GM10248 (cell line): ENCODE data around the gene STOML2.

Experiments used
- CTCF ChIA-PET: fragments of 300-600 bp; sonication (Branson Sonifier 250); formaldehyde crosslinking; extraction: SDS; loops from one replicate; lab custom pipeline; 2021; ENCODE audit warnings: antibody characterized with exemption; lab: Yijun Ruan, JAX
- POLR2A ChIA-PET: fragments of 350-650 bp; sonication (Branson Sonifier 250); formaldehyde crosslinking; extraction: SDS; loops from one replicate; lab custom pipeline; 2020; ENCODE audit warnings: antibody characterized with exemption; lab: Yijun Ruan, JAX
- DNase-seq: peaks from one replicate; pipeline ENCODE4 v3.0.0; 2012; ENCODE audit errors: extremely low spot score
- TF ChIP-seq, protein P1 (sequence below): IDR thresholded peaks from 2 replicates; pipeline ENCODE4 v1.5.1; 2012; ENCODE audit warnings: mild to moderate bottlenecking, low read depth; ENCODE audit errors: extremely low read depth, missing control alignments, control extremely low read depth

Gene STOML2

DNA sequence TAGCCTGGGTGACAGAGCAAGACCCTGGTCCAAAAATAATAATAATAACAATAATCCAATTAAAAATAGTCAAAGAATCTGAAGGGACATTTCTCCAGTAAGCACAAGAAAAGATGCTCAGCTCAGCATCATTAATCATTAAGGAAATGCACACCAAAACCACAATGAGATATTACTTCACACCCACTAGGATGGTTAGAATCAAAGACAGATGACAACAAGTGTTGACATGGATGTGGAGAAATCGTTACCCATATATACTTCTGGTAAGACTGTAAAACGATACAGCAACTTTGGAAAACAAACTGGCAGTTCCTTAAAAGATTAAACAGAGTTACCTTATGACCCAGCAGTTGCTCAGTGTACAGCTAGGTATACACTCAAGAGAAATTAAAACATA lies 17.9 kb downstream of the STOML2 start:
- ChIA-PET POLR2A (no interaction called here), CTCF (interaction anchor here (0.8 kb wide), 1 partner anchor 186 kb away, joined by 3 read pairs; no protein-coding TSS in a partner anchor)
- DNase-seq = no peak
- TF ChIP-seq, protein P1, sequence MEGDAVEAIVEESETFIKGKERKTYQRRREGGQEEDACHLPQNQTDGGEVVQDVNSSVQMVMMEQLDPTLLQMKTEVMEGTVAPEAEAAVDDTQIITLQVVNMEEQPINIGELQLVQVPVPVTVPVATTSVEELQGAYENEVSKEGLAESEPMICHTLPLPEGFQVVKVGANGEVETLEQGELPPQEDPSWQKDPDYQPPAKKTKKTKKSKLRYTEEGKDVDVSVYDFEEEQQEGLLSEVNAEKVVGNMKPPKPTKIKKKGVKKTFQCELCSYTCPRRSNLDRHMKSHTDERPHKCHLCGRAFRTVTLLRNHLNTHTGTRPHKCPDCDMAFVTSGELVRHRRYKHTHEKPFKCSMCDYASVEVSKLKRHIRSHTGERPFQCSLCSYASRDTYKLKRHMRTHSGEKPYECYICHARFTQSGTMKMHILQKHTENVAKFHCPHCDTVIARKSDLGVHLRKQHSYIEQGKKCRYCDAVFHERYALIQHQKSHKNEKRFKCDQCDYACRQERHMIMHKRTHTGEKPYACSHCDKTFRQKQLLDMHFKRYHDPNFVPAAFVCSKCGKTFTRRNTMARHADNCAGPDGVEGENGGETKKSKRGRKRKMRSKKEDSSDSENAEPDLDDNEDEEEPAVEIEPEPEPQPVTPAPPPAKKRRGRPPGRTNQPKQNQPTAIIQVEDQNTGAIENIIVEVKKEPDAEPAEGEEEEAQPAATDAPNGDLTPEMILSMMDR = no peak

DNA sequence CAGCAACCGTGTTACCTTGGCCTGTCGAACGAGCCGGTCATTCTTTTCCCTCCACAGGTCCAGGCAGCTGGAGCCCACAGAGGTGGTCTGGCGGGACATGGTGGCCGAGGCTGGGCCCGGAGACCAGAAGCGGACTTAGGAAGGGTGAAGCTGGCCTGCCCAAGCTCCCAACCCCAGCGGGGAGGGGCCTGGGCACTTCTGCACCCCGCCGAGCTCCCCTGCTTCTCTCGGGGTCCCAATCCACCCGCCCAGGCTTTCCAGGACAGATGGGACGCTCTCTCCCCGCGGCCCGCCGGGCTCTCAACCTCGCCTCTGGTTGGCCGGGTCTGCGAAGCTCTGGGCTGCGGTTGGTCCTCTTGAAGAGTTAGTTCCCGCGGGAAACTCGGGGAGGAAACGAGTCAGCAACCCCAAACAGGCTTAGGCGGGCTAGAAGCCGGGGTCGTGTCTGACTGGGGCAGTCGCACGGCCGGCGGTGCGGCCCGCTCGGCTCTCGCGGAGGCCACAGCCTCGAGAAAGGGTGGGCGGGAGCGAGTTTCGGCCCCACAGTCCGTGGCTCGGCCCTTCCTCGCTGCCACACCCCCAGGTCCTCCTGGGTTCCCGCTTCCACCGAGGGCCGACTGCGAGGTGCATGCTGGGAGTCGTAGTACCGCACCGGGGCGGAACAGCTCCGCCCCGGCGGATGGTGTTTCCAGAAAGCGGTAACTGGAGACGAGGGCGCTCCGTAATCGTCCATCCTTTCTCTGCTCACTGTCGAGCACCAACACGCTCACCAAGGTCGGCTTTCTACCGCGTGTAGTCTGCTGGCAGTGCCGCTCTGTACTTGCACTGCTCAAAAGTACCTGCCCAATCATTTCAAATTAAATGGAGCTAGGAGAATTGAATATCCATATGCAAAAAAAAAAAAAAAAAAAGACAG lies 23.2 kb downstream of the STOML2 start, which contains the start of gene FANCG:
TSS of gene FANCG (minus strand) at position 517 of the 916 bp plus-strand sequence. CDS start at position 99, 418 bp downstream.
- TF ChIP-seq, protein P1 = no peak
- CTCF ChIA-PET = interaction anchor here (1.0 to 13.4 kb wide), 13 partner anchors 7 to 567 kb away, joined by 3 to 177 read pairs (median 3); partner anchors contain the start of genes ATOSB, PIGO and VCP
- POLR2A ChIA-PET = interaction anchor here (1.0 to 1.5 kb wide), 7 partner anchors 8 to 86 kb away, joined by 3 to 6 read pairs (median 4); partner anchors contain the start of gene STOML2
- DNase-seq = peak; percentile 94

DNA sequence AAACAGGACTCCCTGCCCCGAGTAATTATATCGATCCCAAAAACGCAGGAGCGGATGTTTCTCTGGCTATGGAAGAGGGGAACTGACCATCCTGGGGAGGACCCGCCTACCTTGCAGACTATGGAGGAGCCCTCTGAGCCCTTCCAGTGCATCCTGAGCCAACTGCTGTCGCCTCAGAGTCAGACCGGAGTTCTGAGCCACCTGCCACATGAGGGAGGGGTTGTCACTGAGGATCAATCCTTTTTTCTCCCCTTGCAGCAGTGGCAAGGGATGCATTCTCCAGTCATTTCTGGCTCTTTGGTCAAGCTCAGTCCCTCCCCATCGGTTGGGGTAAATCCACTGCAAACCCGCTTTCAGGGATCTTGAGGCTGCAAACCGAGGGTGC lies 23.9 kb downstream of the STOML2 start:
- POLR2A ChIA-PET = interaction anchor here (1.0 to 1.5 kb wide), 3 partner anchors 11 to 86 kb away, joined by 3 to 4 read pairs (median 4); no protein-coding TSS in a partner anchor

DNA sequence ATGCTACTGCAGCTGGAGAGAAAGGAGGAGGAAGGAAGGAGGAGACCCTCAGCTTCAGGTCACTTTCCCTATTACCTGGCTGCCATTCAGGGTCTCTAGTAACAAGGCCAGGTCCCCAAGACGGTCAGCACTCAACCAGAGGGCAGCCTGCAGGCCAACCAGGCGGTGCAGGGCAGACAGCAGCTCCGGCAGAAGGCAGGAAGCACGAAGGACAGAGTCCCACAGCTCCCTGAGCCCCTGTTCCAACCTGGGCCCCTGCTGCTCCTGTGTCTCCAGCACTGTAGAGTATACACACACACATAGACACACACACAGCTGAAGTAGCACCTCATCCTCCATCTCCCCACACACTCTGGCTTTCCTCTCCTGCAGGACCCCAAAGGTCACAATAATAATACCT lies 24.9 kb downstream of the STOML2 start:
- POLR2A ChIA-PET = interaction anchor here (0.5 kb wide), 1 partner anchor 9 kb away, joined by 3 read pairs; no protein-coding TSS in a partner anchor
- CTCF ChIA-PET = interaction anchor here (0.6 to 13.4 kb wide), 5 partner anchors 16 to 525 kb away, joined by 3 to 177 read pairs (median 21); partner anchors contain the start of gene PIGO
- TF ChIP-seq, protein P1 = no peak
- no peak for DNase-seq

More for the DNA sequence above, 23.9 kb downstream of the STOML2 start:
- CTCF ChIA-PET = interaction anchor here (1.0 to 13.4 kb wide), 7 partner anchors 8 to 568 kb away, joined by 3 to 177 read pairs (median 7); partner anchors contain the start of genes ATOSB and PIGO
- TF ChIP-seq, protein P1 = no peak
- no peak for DNase-seq

DNA sequence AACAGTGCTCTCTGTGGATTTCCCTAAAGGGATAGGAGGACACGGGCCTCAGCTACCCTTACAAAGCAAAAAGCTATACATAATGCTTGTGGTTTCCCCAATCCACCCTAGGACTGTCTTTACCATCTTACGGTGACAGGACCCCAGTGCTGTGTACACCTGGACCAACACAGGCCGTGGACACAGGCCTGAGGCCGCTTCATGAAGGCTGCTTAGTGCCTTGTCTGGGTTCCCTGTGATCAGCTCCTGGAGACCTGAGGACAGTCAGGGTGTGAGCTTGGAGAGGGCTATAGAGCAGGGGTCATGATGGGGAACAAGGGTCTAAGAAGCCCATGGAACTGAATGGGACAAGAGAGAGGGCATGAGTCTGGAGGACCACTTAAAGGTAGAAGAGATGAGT lies 26.1 kb downstream of the STOML2 start:
- DNase-seq = no peak
- POLR2A ChIA-PET = no interaction called here
- CTCF ChIA-PET = interaction anchor here (0.8 to 13.4 kb wide), 6 partner anchors 17 to 178 kb away, joined by 3 to 177 read pairs (median 6); partner anchors contain the start of genes DNAJB5, PIGO and STOML2
- TF ChIP-seq, protein P1 = no peak

DNA sequence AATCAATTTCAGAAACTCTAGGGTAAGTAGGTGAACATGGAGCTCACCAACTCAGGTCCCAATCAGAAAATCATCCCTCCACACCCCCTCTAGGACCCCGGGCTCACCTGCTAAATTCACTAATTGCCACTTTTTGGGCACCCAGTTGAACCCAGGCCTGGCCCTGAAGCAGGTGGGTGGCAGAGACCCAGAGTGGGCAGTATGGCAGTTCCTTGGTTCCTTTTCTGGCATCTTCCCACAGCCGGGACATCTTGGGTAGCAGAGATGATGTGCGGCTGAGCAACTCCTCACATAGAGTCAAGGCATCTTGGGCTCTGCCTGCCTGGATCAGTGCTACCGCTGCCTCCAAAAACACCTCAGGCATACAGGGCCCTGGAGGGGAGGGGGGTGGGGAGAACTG lies 27.6 kb downstream of the STOML2 start:
- DNase-seq = no peak
- CTCF ChIA-PET = interaction anchor here (0.9 to 13.4 kb wide), 3 partner anchors 19 to 429 kb away, joined by 3 to 177 read pairs (median 4); partner anchors contain the start of genes GALT and PIGO
- POLR2A ChIA-PET = no interaction called here
- TF ChIP-seq, protein P1 = no peak
